Measurements from ENCODE around the gene TXNDC11. TPM values are rescaled to one million over a fixed set of nuclear protein-coding genes. Genes with fewer than 3 reads are reported as not detected.

TXNDC11 gene
- total RNA-seq, 1 experiment from 2014 or later: 17.6 TPM

DNA sequence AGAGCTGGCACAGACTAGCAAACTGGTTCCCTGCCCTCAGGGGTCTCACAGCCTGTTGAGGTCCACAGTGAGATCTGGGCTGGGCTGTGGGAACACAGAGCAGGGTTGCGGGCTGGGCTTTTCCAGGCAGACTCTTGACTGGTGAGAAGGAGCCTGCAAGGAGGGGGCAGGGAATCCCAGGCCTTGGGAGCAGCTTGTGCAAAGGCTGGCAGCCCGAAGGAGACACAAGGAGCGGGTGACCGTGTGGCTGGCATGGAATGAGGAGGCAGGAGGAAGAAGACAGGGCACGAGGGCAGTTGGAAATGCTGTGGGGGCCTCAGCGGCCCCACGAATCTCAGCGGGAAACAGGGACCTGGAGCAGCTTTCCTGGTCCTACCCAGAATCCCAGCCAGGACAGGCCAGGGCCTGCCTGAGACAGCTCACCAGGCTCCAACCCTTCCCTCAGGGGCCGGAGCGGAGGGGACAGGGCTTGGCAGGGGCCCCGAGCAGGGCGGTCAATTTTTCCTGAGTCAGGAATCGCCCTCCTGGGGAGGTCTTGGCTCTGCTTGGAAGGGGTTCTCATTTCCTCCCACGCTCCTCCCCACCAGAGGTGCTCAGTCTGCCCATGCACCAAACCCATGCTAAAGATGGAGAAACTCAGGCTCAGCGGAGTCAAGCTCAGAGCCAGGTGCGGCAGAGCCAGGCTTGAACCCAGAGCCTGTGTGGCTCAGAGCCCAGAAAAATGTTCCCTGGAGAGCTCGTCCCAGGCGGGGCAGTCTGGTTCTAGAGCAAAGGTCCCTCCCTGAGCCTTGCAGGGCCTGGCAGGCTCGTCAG lies 83.6 kb downstream of the TXNDC11 start:
- TF ChIP-seq, protein P1, sequence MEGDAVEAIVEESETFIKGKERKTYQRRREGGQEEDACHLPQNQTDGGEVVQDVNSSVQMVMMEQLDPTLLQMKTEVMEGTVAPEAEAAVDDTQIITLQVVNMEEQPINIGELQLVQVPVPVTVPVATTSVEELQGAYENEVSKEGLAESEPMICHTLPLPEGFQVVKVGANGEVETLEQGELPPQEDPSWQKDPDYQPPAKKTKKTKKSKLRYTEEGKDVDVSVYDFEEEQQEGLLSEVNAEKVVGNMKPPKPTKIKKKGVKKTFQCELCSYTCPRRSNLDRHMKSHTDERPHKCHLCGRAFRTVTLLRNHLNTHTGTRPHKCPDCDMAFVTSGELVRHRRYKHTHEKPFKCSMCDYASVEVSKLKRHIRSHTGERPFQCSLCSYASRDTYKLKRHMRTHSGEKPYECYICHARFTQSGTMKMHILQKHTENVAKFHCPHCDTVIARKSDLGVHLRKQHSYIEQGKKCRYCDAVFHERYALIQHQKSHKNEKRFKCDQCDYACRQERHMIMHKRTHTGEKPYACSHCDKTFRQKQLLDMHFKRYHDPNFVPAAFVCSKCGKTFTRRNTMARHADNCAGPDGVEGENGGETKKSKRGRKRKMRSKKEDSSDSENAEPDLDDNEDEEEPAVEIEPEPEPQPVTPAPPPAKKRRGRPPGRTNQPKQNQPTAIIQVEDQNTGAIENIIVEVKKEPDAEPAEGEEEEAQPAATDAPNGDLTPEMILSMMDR (conservative IDR thresholded peaks at IDR 0.05; ENCODE audit: low read depth, low read length): no peak
- TF ChIP-seq EZH2 (IDR thresholded peaks at IDR 0.05; ENCODE audit: borderline replicate concordance, low read depth, low read length, poor library complexity, severe bottlenecking): no peak
- Histone ChIP-seq H3K27ac (ENCODE audit: low read depth, low read length, poor library complexity, severe bottlenecking) (no peak overlapping the region), H3K27me3 (replicated peaks; ENCODE audit: insufficient read depth, low read depth, low read length, poor library complexity) (no peaks in the 10 kb centered on the region), H3K9me3 (ENCODE audit: low read depth, low read length, poor library complexity, severe bottlenecking) (no peaks in the 10 kb centered on the region), H3K4me3 (ENCODE audit: low read depth, low read length, poor library complexity, severe bottlenecking) (no peak overlapping the region), H3K4me1 (ENCODE audit: insufficient read depth, low read length, poor library complexity, severe bottlenecking) (no peaks in the 10 kb centered on the region), H3K36me3 (ENCODE audit: insufficient read depth, low read length, poor library complexity, severe bottlenecking) (no peaks in the 10 kb centered on the region)
- no peak for DNase-seq (ENCODE audit: low spot score)
- no TSS peak for BruUV-seq (replicated peaks)
- ChIA-PET CTCF (interaction anchor here (0.6 kb wide), 1 partner anchor 178 kb away, joined by 3 read pairs; no protein-coding TSS in a partner anchor), POLR2A (ENCODE audit: low non-redundant PET) (no interaction called here)
- intact Hi-C loops (cut with micrococcal nuclease; ENCODE audit: unreplicated experiment): no loop called here

DNA sequence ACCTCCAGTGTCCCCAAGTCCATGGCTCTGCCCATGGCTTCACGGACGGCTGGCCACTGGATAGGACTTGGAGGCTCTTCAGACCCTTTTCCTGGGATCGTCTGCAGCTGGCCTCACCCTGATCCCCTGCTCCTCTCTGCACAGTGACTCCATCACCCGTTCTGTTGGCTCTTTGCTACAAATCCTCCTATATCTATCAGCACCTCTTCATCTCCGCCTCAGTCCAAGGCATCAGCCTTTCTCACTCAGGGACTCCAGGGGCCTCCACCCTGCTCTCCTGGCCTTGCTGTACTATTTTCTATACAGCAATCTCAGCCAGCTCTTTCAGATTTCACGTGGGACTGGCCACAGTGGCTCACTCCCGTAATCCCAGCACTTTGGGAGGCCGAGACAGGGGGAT lies 85.1 kb downstream of the TXNDC11 start:
- BruUV-seq (replicated peaks): no TSS peak
- no peak for TF ChIP-seq EZH2 (IDR thresholded peaks at IDR 0.05; ENCODE audit: borderline replicate concordance, low read depth, low read length, poor library complexity, severe bottlenecking)
- TF ChIP-seq, protein P1 (conservative IDR thresholded peaks at IDR 0.05; ENCODE audit: low read depth, low read length): no peak

GRCh38 chr16:11655655-11656054 lies 87.0 kb downstream of the TXNDC11 start:
- no peaks in the 10 kb centered on the region for H3K36me3 ChIP-seq (ENCODE audit: insufficient read depth, low read length, poor library complexity, severe bottlenecking)
- CTCF ChIA-PET: no interaction called here

More for the DNA sequence above, 85.1 kb downstream of the TXNDC11 start:
- ChIA-PET POLR2A (ENCODE audit: low non-redundant PET) (no interaction called here), CTCF (no interaction called here)
- no peak for DNase-seq (ENCODE audit: low spot score)
- Histone ChIP-seq H3K4me3 (ENCODE audit: low read depth, low read length, poor library complexity, severe bottlenecking) (no peak overlapping the region), H3K9me3 (ENCODE audit: low read depth, low read length, poor library complexity, severe bottlenecking) (no peaks in the 10 kb centered on the region), H3K4me1 (ENCODE audit: insufficient read depth, low read length, poor library complexity, severe bottlenecking) (no peaks in the 10 kb centered on the region), H3K27ac (ENCODE audit: low read depth, low read length, poor library complexity, severe bottlenecking) (no peak overlapping the region), H3K36me3 (ENCODE audit: insufficient read depth, low read length, poor library complexity, severe bottlenecking) (no peaks in the 10 kb centered on the region), H3K27me3 (replicated peaks; ENCODE audit: insufficient read depth, low read depth, low read length, poor library complexity) (no peaks in the 10 kb centered on the region)
- intact Hi-C loops (cut with micrococcal nuclease; ENCODE audit: unreplicated experiment): no loop called here

More at GRCh38 chr16:11655655-11656054, 87.0 kb downstream of the TXNDC11 start:
- DNase-seq (ENCODE audit: low spot score): no peak
- intact Hi-C loops (cut with micrococcal nuclease; ENCODE audit: unreplicated experiment): no loop called here
- no TSS peak for BruUV-seq (replicated peaks)
- Histone ChIP-seq H3K27me3 (replicated peaks; ENCODE audit: insufficient read depth, low read depth, low read length, poor library complexity) (no peaks in the 10 kb centered on the region), H3K4me1 (ENCODE audit: insufficient read depth, low read length, poor library complexity, severe bottlenecking) (no peaks in the 10 kb centered on the region), H3K4me3 (ENCODE audit: low read depth, low read length, poor library complexity, severe bottlenecking) (no peak overlapping the region), H3K27ac (ENCODE audit: low read depth, low read length, poor library complexity, severe bottlenecking) (no peak overlapping the region), H3K9me3 (ENCODE audit: low read depth, low read length, poor library complexity, severe bottlenecking) (no peaks in the 10 kb centered on the region)
- TF ChIP-seq EZH2 (IDR thresholded peaks at IDR 0.05; ENCODE audit: borderline replicate concordance, low read depth, low read length, poor library complexity, severe bottlenecking): no peak
- TF ChIP-seq, protein P1 (conservative IDR thresholded peaks at IDR 0.05; ENCODE audit: low read depth, low read length): no peak
- POLR2A ChIA-PET (ENCODE audit: low non-redundant PET): no interaction called here
